Stimulated activated CD8-positive, alpha-beta memory T cell treated with anti-CD3 and anti-CD28 coated beads, Interleukin-7, amount 100 ng/mL, for 1 hour (primary cell): ENCODE data around the gene COQ2.
A peak's percentile ranks its signal among the peaks of the same experiment; 100 is the strongest.
"Not testable (repeated sequence)": the region's sequence is repeated elsewhere in the genome, so short reads cannot be mapped to it uniquely, and the experiment has no call there.

Experiments used
- DNase-seq, 2 donors: peaks; one replicate each; pipeline ENCODE4 v3.0.0-alpha.2; 2020; ENCODE audit warnings: low read depth in 2 of 2

The COQ2 gene

GRCh38 chr4:83284193-83285054 lies at the start of gene COQ2:
Gene COQ2, minus strand, starts transcription at chr4:83284798. Its CDS starts 34 bp downstream, at chr4:83284764.
- peak; percentile 86 to 91 for DNase-seq

GRCh38 chr4:83331956-83332355 lies 47.4 kb upstream of the COQ2 start:
- DNase-seq, result no peak

- no peak for DNase-seq
Measured at GRCh38 chr4:83329521-83330110, 45.0 kb upstream of the COQ2 start.

GRCh38 chr4:83328521-83329187 lies 44.1 kb upstream of the COQ2 start:
- no peak for DNase-seq

- no peak for DNase-seq
Measured at GRCh38 chr4:83326546-83326945, 41.9 kb upstream of the COQ2 start.

- DNase-seq, result not testable (repeated sequence)
Measured at GRCh38 chr4:83325306-83325705, 40.7 kb upstream of the COQ2 start.

- DNase-seq, result no peak
Measured at GRCh38 chr4:83323136-83323535, 38.5 kb upstream of the COQ2 start.

GRCh38 chr4:83320548-83320947 lies 36.0 kb upstream of the COQ2 start:
- no peak for DNase-seq

GRCh38 chr4:83318666-83319065 lies 34.1 kb upstream of the COQ2 start:
- no peak for DNase-seq

GRCh38 chr4:83317671-83318070 lies 33.1 kb upstream of the COQ2 start:
- no peak for DNase-seq

- DNase-seq, result no peak
Measured at GRCh38 chr4:83316459-83317165, 32.0 kb upstream of the COQ2 start.

GRCh38 chr4:83315341-83315870 lies 30.8 kb upstream of the COQ2 start:
- DNase-seq, result no peak

GRCh38 chr4:83308672-83309071 lies 24.1 kb upstream of the COQ2 start:
- no peak for DNase-seq

- DNase-seq, result no peak
Measured at GRCh38 chr4:83307920-83308319, 23.3 kb upstream of the COQ2 start.

- DNase-seq, result no peak
Measured at GRCh38 chr4:83305187-83305586, 20.6 kb upstream of the COQ2 start.

GRCh38 chr4:83297548-83298260 lies 13.1 kb upstream of the COQ2 start:
- no peak for DNase-seq

GRCh38 chr4:83293305-83294046 lies 8.9 kb upstream of the COQ2 start:
- DNase-seq, result no peak

GRCh38 chr4:83290059-83290774 lies 5.6 kb upstream of the COQ2 start:
- not testable (repeated sequence) for DNase-seq

- not testable (repeated sequence) for DNase-seq
Measured at GRCh38 chr4:83288381-83288780, 3.8 kb upstream of the COQ2 start.

- no peak for DNase-seq
Measured at GRCh38 chr4:83285055-83285407, 433 bp upstream of the COQ2 start.
